22Rv1 (cell line): ENCODE data around the gene ARMC5.
"Not testable (repeated sequence)": the region's sequence is repeated elsewhere in the genome, so short reads cannot be mapped to it uniquely, and the experiment has no call there.

ENCODE experiments used
- H3K27ac ChIP-seq: fragments of 450-650 bp; 2 replicates; pipeline ENCODE4 v1.5.1; 2017
- CTCF ChIP-seq: fragments of 450-650 bp; IDR thresholded peaks from 2 replicates; pipeline ENCODE4 v1.5.1; 2017; ENCODE audit warnings: mild to moderate bottlenecking
- ZFX ChIP-seq: fragments of 450-650 bp; IDR thresholded peaks from 2 replicates; pipeline ENCODE4 v1.6.1; 2017; ENCODE audit warnings: antibody characterized with exemption, borderline replicate concordance

Gene ARMC5

GRCh38 chr16:31476303-31477219, 17.3 kb downstream of the ARMC5 start:
- H3K27ac ChIP-seq, result peak overlapping the region; percentile 74
- TF ChIP-seq ZFX (no peak), CTCF (no peak)

GRCh38 chr16:31477220-31478216, 18.2 kb downstream of the ARMC5 start:
- H3K27ac ChIP-seq, result peak overlapping the region; percentile 74
- no peak for TF ChIP-seq ZFX
- peak; percentile 47; the same call in 1 of the 2 replicates for TF ChIP-seq CTCF

- TF ChIP-seq ZFX (no peak), CTCF (no peak)
- no peak overlapping the region for H3K27ac ChIP-seq
Measured at GRCh38 chr16:31478956-31479355, 19.7 kb downstream of the ARMC5 start.

GRCh38 chr16:31479751-31480150, 20.4 kb downstream of the ARMC5 start:
- no peak overlapping the region for H3K27ac ChIP-seq
- TF ChIP-seq CTCF (no peak), ZFX (no peak)

- H3K27ac ChIP-seq, result no peak overlapping the region
- TF ChIP-seq ZFX (no peak), CTCF (no peak)
Measured at GRCh38 chr16:31480851-31481536, 21.7 kb downstream of the ARMC5 start.

GRCh38 chr16:31483081-31483480, 23.8 kb downstream of the ARMC5 start, which contains the start of gene SLC5A2:
Gene SLC5A2 (plus strand): TSS chr16:31483123. CDS start chr16:31483137, 14 bp downstream.
- no peak within 1 kb of the TSS for H3K27ac ChIP-seq

GRCh38 chr16:31484048-31484447, 24.7 kb downstream of the ARMC5 start:
- not testable (repeated sequence) for H3K27ac ChIP-seq

More at GRCh38 chr16:31483081-31483480, 23.8 kb downstream of the ARMC5 start, which contains the start of gene SLC5A2:
- TF ChIP-seq CTCF (no peak), ZFX (no peak)
